Liver (tissue), 9 donors: ENCODE results near the gene REXO1. TPM values are rescaled to one million over a fixed set of nuclear protein-coding genes. Genes with fewer than 3 reads are reported as not detected.
"Not testable (repeated sequence)": the region's sequence is repeated elsewhere in the genome, so short reads cannot be mapped to it uniquely, and the experiment has no call there.

Experiments
- DNase-seq: peaks from one replicate; pipeline ENCODE4 v3.0.0-alpha.2; 2017; ENCODE audit warnings: low spot score
- H3K27ac ChIP-seq, 2 donors: one replicate each; pipeline ENCODE4 v1.7.0; 2013; ENCODE audit warnings: inconsistent platforms in 2 of 2, low read length in 2 of 2, control low read depth in 1 of 2, low read depth in 1 of 2, mild to moderate bottlenecking in 1 of 2
- H3K27me3 ChIP-seq, 4 donors: one replicate each; pipeline versions ENCODE4 v1.6.1 to v1.7.0; 2013; ENCODE audit warnings: low read length in 3 of 4, inconsistent platforms in 1 of 4, mild to moderate bottlenecking in 1 of 4, moderate library complexity in 1 of 4; ENCODE audit not compliant: control insufficient read depth in 4 of 4, insufficient read depth in 4 of 4
- H3K36me3 ChIP-seq, 4 donors: one replicate each; pipeline versions ENCODE4 v1.6.1 to v1.7.0; 2013; ENCODE audit warnings: low read length in 3 of 4, mild to moderate bottlenecking in 3 of 4, low read depth in 1 of 4, moderate library complexity in 1 of 4; ENCODE audit not compliant: control insufficient read depth in 4 of 4, insufficient read depth in 3 of 4
- H3K4me1 ChIP-seq, 4 donors: one replicate each; pipeline versions ENCODE4 v1.6.1 to v1.7.0; 2013; ENCODE audit warnings: low read length in 3 of 4, mild to moderate bottlenecking in 3 of 4, moderate library complexity in 1 of 4; ENCODE audit not compliant: control insufficient read depth in 4 of 4, insufficient read depth in 4 of 4
- H3K4me3 ChIP-seq, 3 donors: one replicate each; pipeline versions ENCODE4 v1.6.1 to v1.7.0; 2013; ENCODE audit warnings: low read length in 3 of 3, control low read depth in 1 of 3, low read depth in 1 of 3, mild to moderate bottlenecking in 1 of 3
- H3K9ac ChIP-seq, 2 donors: one replicate each; pipeline ENCODE4 v1.7.0; 2013; ENCODE audit warnings: low read length in 2 of 2, mild to moderate bottlenecking in 2 of 2, moderate library complexity in 2 of 2, control low read depth in 1 of 2, low read depth in 1 of 2
- H3K9me3 ChIP-seq, 4 donors: one replicate each; pipeline versions ENCODE4 v1.6.1 to v1.7.0; 2013; ENCODE audit warnings: low read length in 3 of 4; ENCODE audit not compliant: control insufficient read depth in 4 of 4
- ATF3 ChIP-seq: IDR thresholded peaks from 2 replicates; pipeline ENCODE4 v1.6.1; 2016; ENCODE audit warnings: antibody characterized with exemption
- CTCF ChIP-seq: fragments of 150-350 bp; IDR thresholded peaks from 2 replicates; pipeline ENCODE4 v1.5.1; 2017; ENCODE audit warnings: improper control_type of control experiment, low read depth, low read length; ENCODE audit not compliant: missing input control
- EGR1 ChIP-seq, 2 donors: IDR thresholded peaks; 2 replicates each; pipeline ENCODE4 v1.6.1; 2016 to 2018; ENCODE audit warnings: antibody characterized with exemption in 2 of 2, low read depth in 2 of 2
- FOXA1 ChIP-seq: IDR thresholded peaks from 2 replicates; pipeline ENCODE4 v1.6.1; 2016; ENCODE audit warnings: antibody characterized with exemption
- FOXA2 ChIP-seq: IDR thresholded peaks from 2 replicates; pipeline ENCODE4 v1.6.1; 2016; ENCODE audit warnings: antibody characterized with exemption
- GABPA ChIP-seq, 2 donors: IDR thresholded peaks in 1 of 2; conservative IDR thresholded peaks in 1 of 2; 2 replicates each; pipeline ENCODE4 v1.6.1; 2016; ENCODE audit warnings: antibody characterized with exemption in 2 of 2, mild to moderate bottlenecking in 1 of 2, moderate library complexity in 1 of 2
- HNF4A ChIP-seq, 2 donors: conservative IDR thresholded peaks; 2 replicates each; pipeline ENCODE4 v1.6.1; 2016; ENCODE audit warnings: antibody characterized with exemption in 2 of 2, mild to moderate bottlenecking in 2 of 2
- HNF4G ChIP-seq: IDR thresholded peaks from 2 replicates; pipeline ENCODE4 v1.6.1; 2016; ENCODE audit warnings: antibody characterized with exemption
- JUND ChIP-seq, 2 donors: IDR thresholded peaks; 2 replicates each; pipeline ENCODE4 v1.6.1; 2016; ENCODE audit warnings: antibody characterized with exemption in 2 of 2
- MAX ChIP-seq: IDR thresholded peaks from 2 replicates; pipeline ENCODE4 v1.6.1; 2016; ENCODE audit warnings: antibody characterized with exemption
- NR2F2 ChIP-seq: IDR thresholded peaks from 2 replicates; pipeline ENCODE4 v1.6.1; 2016; ENCODE audit warnings: antibody characterized with exemption
- RAD21 ChIP-seq, 2 donors: IDR thresholded peaks; 2 replicates each; pipeline ENCODE4 v1.6.1; 2016; ENCODE audit warnings: antibody characterized with exemption in 2 of 2, mild to moderate bottlenecking in 2 of 2
- REST ChIP-seq: IDR thresholded peaks from 2 replicates; pipeline ENCODE4 v1.6.1; 2016; ENCODE audit warnings: antibody characterized with exemption, mild to moderate bottlenecking
- RXRA ChIP-seq, 2 donors: IDR thresholded peaks; 2 replicates each; pipeline ENCODE4 v1.6.1; 2017 to 2018; ENCODE audit warnings: antibody characterized with exemption in 2 of 2, mild to moderate bottlenecking in 1 of 2
- SP1 ChIP-seq: IDR thresholded peaks from 2 replicates; pipeline ENCODE4 v1.6.1; 2018; ENCODE audit warnings: antibody characterized with exemption, mild to moderate bottlenecking
- TAF1 ChIP-seq: conservative IDR thresholded peaks from 2 replicates; pipeline ENCODE4 v1.6.1; 2016; ENCODE audit warnings: antibody characterized with exemption, mild to moderate bottlenecking
- YY1 ChIP-seq: IDR thresholded peaks from 2 replicates; pipeline ENCODE4 v1.6.1; 2016; ENCODE audit warnings: antibody characterized with exemption, mild to moderate bottlenecking
- ZBTB33 ChIP-seq: IDR thresholded peaks from 2 replicates; pipeline ENCODE4 v1.6.1; 2016; ENCODE audit warnings: antibody characterized with exemption
- WGBS: extraction: QIAGEN DNeasy Blood & Tissue Kit; methylation state at CpG from one replicate; pipeline ENCODE4 v1.1.7; 2013; 5-methylcytosine and 5-hydroxymethylcytosine counted together
- polyA plus RNA-seq, 2 donors: library from polyadenylated mRNA; stranded (reverse) in 1 of 2; unstranded in 1 of 2; fragments of 200-250 nt in 1 of 2; fragments of >200 nt in 1 of 2; fragmentation: Nextera tagmentation in 1 of 2; extraction: Ambion mirVana in 1 of 2; gene quantifications; one replicate each; pipeline versions ENCODE4 v1.2.1 to v1.2.3, GENCODE V29; 2013 to 2015
- total RNA-seq, 2 donors: library from RNA; depleted of rRNA; stranded (reverse); fragments of >200 nt; gene quantifications; one replicate each; pipeline ENCODE4 v1.2.3, GENCODE V29; 2014
- donor health status: healthy.
- donor health status: healthy.
- donor health status: healthy.
- donor health status: healthy.
- donor health status: healthy.

Gene REXO1
- total and polyA plus RNA-seq, 4 donors, result 2.0 to 11.5 (median 9.2) TPM

- Histone ChIP-seq H3K9ac (no peak overlapping the region), H3K36me3 (peaks cover 0 to 1% (median 0%) of the 10 kb centered on the region in 4 donors), H3K27me3 (peaks cover 0 to 2% (median 0%) of the 10 kb centered on the region in 4 donors), H3K27ac (no peak overlapping the region), H3K4me3 (no peak overlapping the region), H3K9me3 (no peaks in the 10 kb centered on the region), H3K4me1 (peaks cover 0 to 5% (median 3%) of the 10 kb centered on the region in 4 donors)
- WGBS, result 88% methylated on average over 36 of the region's 36 CpGs
- DNase-seq, result no peak
- TF ChIP-seq ZBTB33 (no peak), HNF4A (conservative IDR thresholded peaks at IDR 0.05) (no peak), GABPA (IDR thresholded peaks at IDR 0.05 in 1 of 2, conservative IDR thresholded peaks at IDR 0.05 in 1 of 2) (no peak), FOXA2 (no peak), SP1 (no peak), FOXA1 (no peak), CTCF (no peak), RXRA (IDR thresholded peaks at IDR 0.05) (no peak), NR2F2 (no peak), ATF3 (no peak), JUND (IDR thresholded peaks at IDR 0.05) (no peak), YY1 (no peak), RAD21 (IDR thresholded peaks at IDR 0.05) (no peak), EGR1 (IDR thresholded peaks at IDR 0.05; ENCODE audit: low read depth in 2 of 2) (no peak), REST (no peak), HNF4G (no peak), TAF1 (no peak), MAX (no peak)
Observed at GRCh38 chr19:1799695-1800342, 48.5 kb downstream of the REXO1 start.

- H3K4me1 ChIP-seq, H3K27ac ChIP-seq, H3K27me3 ChIP-seq, H3K4me3 ChIP-seq, H3K36me3 ChIP-seq, H3K9ac ChIP-seq, H3K9me3 ChIP-seq, DNase-seq: not testable (repeated sequence)
- WGBS, result 88% methylated on average over 7 of the region's 7 CpGs
Observed at GRCh38 chr19:1797313-1797712, 51.0 kb downstream of the REXO1 start.
